Measurements from ENCODE around the gene CACNA2D4. TPM values are rescaled to one million over a fixed set of nuclear protein-coding genes. Genes with fewer than 3 reads are reported as not detected.

Gene CACNA2D4
- total RNA-seq, 1 donor: 0.72 TPM

DNA sequence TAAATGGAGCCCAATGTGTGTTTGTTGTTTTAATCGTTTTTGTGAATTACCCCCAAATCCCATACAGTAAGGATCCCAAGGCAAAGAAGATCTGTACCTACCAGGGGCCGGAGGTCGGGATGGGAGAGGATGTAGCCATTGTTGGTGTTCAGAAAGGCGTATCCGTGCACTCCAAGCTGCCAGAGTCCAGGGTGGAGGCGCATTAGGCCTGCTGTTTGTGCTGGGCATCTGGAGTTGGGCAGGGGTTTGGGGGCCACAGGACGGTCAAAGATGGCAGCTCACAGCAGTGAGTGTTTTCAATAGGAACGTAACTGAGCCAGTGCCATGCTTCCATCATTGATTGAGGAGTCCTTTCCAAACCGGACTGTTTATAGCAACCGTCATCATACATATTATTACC, 40.2 kb downstream of the CACNA2D4 start:
- no peaks in the 10 kb centered on the region for H3K9me3 ChIP-seq (ENCODE audit: low read depth, low read length)
- H3K4me3 ChIP-seq (ENCODE audit: insufficient read depth, low read length): no peak overlapping the region
- no peak for TF ChIP-seq CTCF (IDR thresholded peaks at IDR 0.05; ENCODE audit: extremely low read depth, low read depth, low read length)
- no peak for DNase-seq (ENCODE audit: insufficient read length, low spot score, missing footprints)
- no peaks in the 10 kb centered on the region for H4K20me1 ChIP-seq (ENCODE audit: insufficient read depth, low read length)
- no peaks in the 10 kb centered on the region for H3K4me1 ChIP-seq (ENCODE audit: insufficient read depth, low read length)
- H3K27ac ChIP-seq (ENCODE audit: low read depth, low read length): no peak overlapping the region
- H3K36me3 ChIP-seq (ENCODE audit: insufficient read depth, low read length): no peaks in the 10 kb centered on the region
- H3K4me2 ChIP-seq (ENCODE audit: insufficient read depth, low read length): no peak overlapping the region
- no peaks in the 10 kb centered on the region for H3K79me2 ChIP-seq (ENCODE audit: insufficient read depth, low read length)
- peaks cover 56% of the 10 kb centered on the region for H3K27me3 ChIP-seq (ENCODE audit: insufficient read depth, low read length)
- no peak overlapping the region for H2AFZ ChIP-seq (ENCODE audit: low read length)

- TF ChIP-seq CTCF (IDR thresholded peaks at IDR 0.05; ENCODE audit: extremely low read depth, low read depth, low read length): no peak
- no peaks in the 10 kb centered on the region for H3K9me3 ChIP-seq (ENCODE audit: low read depth, low read length)
- no peaks in the 10 kb centered on the region for H3K79me2 ChIP-seq (ENCODE audit: insufficient read depth, low read length)
- peaks cover 52% of the 10 kb centered on the region for H3K27me3 ChIP-seq (ENCODE audit: insufficient read depth, low read length)
- H4K20me1 ChIP-seq (ENCODE audit: insufficient read depth, low read length): no peaks in the 10 kb centered on the region
- H3K27ac ChIP-seq (ENCODE audit: low read depth, low read length): no peak overlapping the region
- H3K4me3 ChIP-seq (ENCODE audit: insufficient read depth, low read length): no peak overlapping the region
- H3K4me2 ChIP-seq (ENCODE audit: insufficient read depth, low read length): no peak overlapping the region
- H2AFZ ChIP-seq (ENCODE audit: low read length): no peak overlapping the region
- DNase-seq (ENCODE audit: insufficient read length, low spot score, missing footprints): no peak
- H3K36me3 ChIP-seq (ENCODE audit: insufficient read depth, low read length): no peaks in the 10 kb centered on the region
- no peaks in the 10 kb centered on the region for H3K4me1 ChIP-seq (ENCODE audit: insufficient read depth, low read length)
These were observed 41.1 kb downstream of the CACNA2D4 start for GRCh38 chr12:1877169-1877878.

- DNase-seq (ENCODE audit: insufficient read length, low spot score, missing footprints): no peak
- no peak for TF ChIP-seq CTCF (IDR thresholded peaks at IDR 0.05; ENCODE audit: extremely low read depth, low read depth, low read length)
- Histone ChIP-seq H3K79me2 (ENCODE audit: insufficient read depth, low read length) (no peaks in the 10 kb centered on the region), H3K27me3 (ENCODE audit: insufficient read depth, low read length) (peaks cover 50% of the 10 kb centered on the region), H3K27ac (ENCODE audit: low read depth, low read length) (no peak overlapping the region), H2AFZ (ENCODE audit: low read length) (no peak overlapping the region), H4K20me1 (ENCODE audit: insufficient read depth, low read length) (no peaks in the 10 kb centered on the region), H3K9me3 (ENCODE audit: low read depth, low read length) (no peaks in the 10 kb centered on the region), H3K4me1 (ENCODE audit: insufficient read depth, low read length) (no peaks in the 10 kb centered on the region), H3K36me3 (ENCODE audit: insufficient read depth, low read length) (no peaks in the 10 kb centered on the region), H3K4me2 (ENCODE audit: insufficient read depth, low read length) (no peak overlapping the region), H3K4me3 (ENCODE audit: insufficient read depth, low read length) (no peak overlapping the region)
These were observed 42.4 kb downstream of the CACNA2D4 start for GRCh38 chr12:1876086-1876485.

DNA sequence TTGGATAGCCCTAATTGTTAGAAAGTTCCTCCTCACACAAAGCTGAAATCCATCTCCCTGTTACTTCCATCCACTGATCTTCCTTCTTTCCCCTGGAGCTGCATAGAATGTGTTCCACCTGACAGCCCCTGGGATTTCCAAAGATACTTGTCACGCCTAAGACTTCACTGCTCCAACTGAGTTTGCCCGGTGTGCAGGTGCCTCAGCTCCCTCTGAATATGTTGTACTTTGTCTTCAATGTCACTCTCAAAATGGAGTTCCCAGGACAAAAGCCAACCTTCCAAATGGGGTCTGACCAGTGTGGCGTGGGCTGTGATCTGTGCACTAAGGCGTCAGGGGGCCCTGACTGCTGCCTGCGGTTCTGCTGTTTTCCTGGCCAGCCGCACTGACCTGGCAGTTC, 42.8 kb downstream of the CACNA2D4 start:
- Histone ChIP-seq H4K20me1 (ENCODE audit: insufficient read depth, low read length) (no peaks in the 10 kb centered on the region), H3K36me3 (ENCODE audit: insufficient read depth, low read length) (no peaks in the 10 kb centered on the region), H3K27ac (ENCODE audit: low read depth, low read length) (no peak overlapping the region), H3K27me3 (ENCODE audit: insufficient read depth, low read length) (peaks cover 47% of the 10 kb centered on the region), H3K4me3 (ENCODE audit: insufficient read depth, low read length) (no peak overlapping the region), H3K4me2 (ENCODE audit: insufficient read depth, low read length) (no peak overlapping the region), H2AFZ (ENCODE audit: low read length) (no peak overlapping the region), H3K79me2 (ENCODE audit: insufficient read depth, low read length) (no peaks in the 10 kb centered on the region), H3K9me3 (ENCODE audit: low read depth, low read length) (no peaks in the 10 kb centered on the region), H3K4me1 (ENCODE audit: insufficient read depth, low read length) (no peaks in the 10 kb centered on the region)
- no peak for TF ChIP-seq CTCF (IDR thresholded peaks at IDR 0.05; ENCODE audit: extremely low read depth, low read depth, low read length)
- no peak for DNase-seq (ENCODE audit: insufficient read length, low spot score, missing footprints)
